Gastrocnemius medialis (tissue), 4 donors: ENCODE measurements around the gene RNF223.

Experiments
- POLR2A ChIP-seq, 2 donors: fragments of 450-650 bp; IDR thresholded peaks; one replicate each; pipeline ENCODE4 v1.6.1; 2017; ENCODE audit warnings: antibody characterized with exemption in 2 of 2, mild to moderate bottlenecking in 2 of 2, moderate library complexity in 2 of 2
- TF ChIP-seq, protein P1 (sequence below), 5 experiments: fragments of 450-650 bp in 3 of 5; fragments of 200-600 bp in 2 of 5; sonication (generic) in 2 of 5; IDR thresholded peaks in 4 of 5; conservative IDR thresholded peaks in 1 of 5; 1 replicate in 4 of 5; 2 replicates in 1 of 5; pipeline ENCODE4 v1.5.1; 2016 to 2019; ENCODE audit warnings: antibody characterized with exemption in 5 of 5, mild to moderate bottlenecking in 3 of 5, moderate library complexity in 3 of 5

DNA sequence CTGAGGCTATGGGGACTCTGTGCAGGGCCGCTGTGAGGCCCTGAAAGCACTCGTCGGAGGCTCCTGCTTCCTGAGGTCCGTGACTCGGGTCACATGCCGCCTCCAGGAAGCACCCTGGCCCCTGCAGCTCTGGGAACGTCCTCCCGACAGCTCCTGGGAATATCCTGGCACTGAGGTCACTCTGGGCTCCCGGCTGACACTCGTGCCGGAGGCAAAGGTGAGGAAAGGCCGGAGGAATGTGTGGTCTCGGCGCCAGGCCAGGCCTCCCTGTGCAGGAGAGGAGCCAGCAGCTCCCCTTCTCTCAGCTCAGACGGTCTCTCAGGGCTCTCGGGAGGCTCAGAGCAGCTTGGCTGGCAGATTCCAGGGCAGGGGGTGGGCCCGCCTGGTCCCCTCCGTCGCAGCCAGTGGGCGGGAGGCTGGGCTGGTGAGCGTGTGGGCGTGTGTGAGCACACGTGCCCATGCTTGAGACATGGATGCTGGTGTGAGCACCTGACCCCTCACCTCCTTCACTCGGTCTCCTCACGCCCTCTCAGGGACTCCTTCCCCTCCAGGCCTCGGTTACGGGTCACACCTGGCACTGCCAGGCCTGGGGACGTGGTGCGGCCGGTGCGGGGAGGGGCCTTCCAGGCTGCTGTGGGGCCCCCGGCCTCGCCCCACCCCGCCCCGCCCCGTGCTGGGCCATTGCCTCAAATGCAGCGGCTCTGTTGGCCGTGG, 5.5 kb upstream of the RNF223 start:
- TF ChIP-seq, protein P1, sequence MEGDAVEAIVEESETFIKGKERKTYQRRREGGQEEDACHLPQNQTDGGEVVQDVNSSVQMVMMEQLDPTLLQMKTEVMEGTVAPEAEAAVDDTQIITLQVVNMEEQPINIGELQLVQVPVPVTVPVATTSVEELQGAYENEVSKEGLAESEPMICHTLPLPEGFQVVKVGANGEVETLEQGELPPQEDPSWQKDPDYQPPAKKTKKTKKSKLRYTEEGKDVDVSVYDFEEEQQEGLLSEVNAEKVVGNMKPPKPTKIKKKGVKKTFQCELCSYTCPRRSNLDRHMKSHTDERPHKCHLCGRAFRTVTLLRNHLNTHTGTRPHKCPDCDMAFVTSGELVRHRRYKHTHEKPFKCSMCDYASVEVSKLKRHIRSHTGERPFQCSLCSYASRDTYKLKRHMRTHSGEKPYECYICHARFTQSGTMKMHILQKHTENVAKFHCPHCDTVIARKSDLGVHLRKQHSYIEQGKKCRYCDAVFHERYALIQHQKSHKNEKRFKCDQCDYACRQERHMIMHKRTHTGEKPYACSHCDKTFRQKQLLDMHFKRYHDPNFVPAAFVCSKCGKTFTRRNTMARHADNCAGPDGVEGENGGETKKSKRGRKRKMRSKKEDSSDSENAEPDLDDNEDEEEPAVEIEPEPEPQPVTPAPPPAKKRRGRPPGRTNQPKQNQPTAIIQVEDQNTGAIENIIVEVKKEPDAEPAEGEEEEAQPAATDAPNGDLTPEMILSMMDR (IDR thresholded peaks at IDR 0.05 in 4 of 5, conservative IDR thresholded peaks at IDR 0.05 in 1 of 5) = no peak
- no peak for TF ChIP-seq POLR2A (IDR thresholded peaks at IDR 0.05)
